Large intestine (tissue), 3 donors: Measurements from ENCODE around the gene TIRAP. TPM values are rescaled to one million over a fixed set of nuclear protein-coding genes. Genes with fewer than 3 reads are reported as not detected.
A peak's percentile ranks its signal among the peaks of the same experiment; 100 is the strongest.
"Not testable (repeated sequence)": the region's sequence is repeated elsewhere in the genome, so short reads cannot be mapped to it uniquely, and the experiment has no call there.

Source experiments
- DNase-seq, 2 donors: peaks; one replicate each; pipeline versions ENCODE4 v3.0.0 to v3.0.0-alpha.2; 2013
- H3K27ac ChIP-seq: one replicate; pipeline ENCODE4 v1.5.1; 2013; ENCODE audit warnings: low read length
- H3K27me3 ChIP-seq: 2 replicates; pipeline ENCODE4 v1.6.1; 2013; ENCODE audit warnings: low read length; ENCODE audit not compliant: control insufficient read depth, insufficient read depth
- H3K36me3 ChIP-seq: 2 replicates; pipeline ENCODE4 v1.6.1; 2013; ENCODE audit warnings: low read length; ENCODE audit not compliant: control insufficient read depth, insufficient read depth
- H3K4me1 ChIP-seq: one replicate; pipeline ENCODE4 v1.6.1; 2013; ENCODE audit warnings: low read length; ENCODE audit not compliant: control insufficient read depth, insufficient read depth
- H3K4me3 ChIP-seq: one replicate; pipeline ENCODE4 v1.5.1; 2013; ENCODE audit warnings: low read length
- H3K9me3 ChIP-seq: one replicate; pipeline ENCODE4 v1.6.1; 2013; ENCODE audit warnings: mild to moderate bottlenecking, low read depth, low read length, moderate library complexity; ENCODE audit not compliant: control insufficient read depth
- WGBS: methylation state at CpG from one replicate; pipeline ENCODE4 v1.1.5; 2013; ENCODE audit warnings: low lambda C conversion rate; ENCODE audit not compliant: insufficient coverage; 5-methylcytosine and 5-hydroxymethylcytosine counted together
- polyA plus RNA-seq: library from polyadenylated mRNA; unstranded; fragments of 120-200 nt; gene quantifications from one replicate; pipeline ENCODE4 v1.2.1, GENCODE V29; 2013

TIRAP gene
- polyA plus RNA-seq, 1 donor: 13.2 TPM

GRCh38 chr11:126307706-126308105, 24.8 kb downstream of the TIRAP start:
- peaks cover 13% of the 10 kb centered on the region for H3K36me3 ChIP-seq
- WGBS: 50% methylated on average over 1 of the region's 5 CpGs
- H3K9me3 ChIP-seq: no peaks in the 10 kb centered on the region
- H3K4me3 ChIP-seq: no peak overlapping the region
- DNase-seq: no peak
- H3K4me1 ChIP-seq: no peaks in the 10 kb centered on the region
- H3K27me3 ChIP-seq: no peaks in the 10 kb centered on the region
- no peak overlapping the region for H3K27ac ChIP-seq

DNA sequence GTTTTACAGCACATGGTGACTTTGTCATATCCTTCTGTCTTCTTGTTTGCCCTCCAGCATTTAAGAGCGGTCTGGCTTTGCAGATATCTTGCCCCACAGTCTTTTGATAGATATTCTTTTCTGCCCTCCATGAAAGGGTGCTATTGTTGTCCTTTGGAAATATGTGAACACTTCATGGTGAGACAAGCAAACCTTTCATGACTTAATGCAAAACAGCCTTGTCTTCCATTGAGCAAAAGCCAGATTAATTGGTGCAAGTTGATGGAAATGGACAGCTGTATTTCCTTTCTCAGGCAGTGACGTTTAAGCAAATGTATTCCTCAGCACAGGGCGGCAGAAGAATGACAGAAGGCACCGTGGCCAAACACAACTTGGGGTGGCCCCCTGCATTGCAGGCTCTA, 25.4 kb downstream of the TIRAP start:
- H3K36me3 ChIP-seq: peaks cover 13% of the 10 kb centered on the region
- no peak for DNase-seq
- H3K4me1 ChIP-seq: no peaks in the 10 kb centered on the region
- no peaks in the 10 kb centered on the region for H3K9me3 ChIP-seq
- WGBS: 100% methylated on average over 1 of the region's 4 CpGs
- H3K27ac ChIP-seq: no peak overlapping the region
- no peaks in the 10 kb centered on the region for H3K27me3 ChIP-seq
- no peak overlapping the region for H3K4me3 ChIP-seq

- not testable (repeated sequence) for DNase-seq, H3K27me3 ChIP-seq, H3K9me3 ChIP-seq, H3K4me3 ChIP-seq, H3K4me1 ChIP-seq, H3K27ac ChIP-seq
- WGBS: no CpG with 5 or more reads among the region's 4 CpGs
- peaks cover 13% of the 10 kb centered on the region for H3K36me3 ChIP-seq
Observed at GRCh38 chr11:126308771-126309170, 25.9 kb downstream of the TIRAP start.

- H3K36me3 ChIP-seq: peaks cover 15% of the 10 kb centered on the region
- peak; percentile 59 to 60 for DNase-seq
- H3K27me3 ChIP-seq: no peaks in the 10 kb centered on the region
- no peaks in the 10 kb centered on the region for H3K9me3 ChIP-seq
- no peak overlapping the region for H3K4me3 ChIP-seq
- WGBS: 90% methylated on average over 4 of the region's 12 CpGs
- no peaks in the 10 kb centered on the region for H3K4me1 ChIP-seq
- no peak overlapping the region for H3K27ac ChIP-seq
Observed at GRCh38 chr11:126310200-126310991, 27.5 kb downstream of the TIRAP start.

- WGBS: no CpG with 5 or more reads among the region's 6 CpGs
- Histone ChIP-seq H3K27ac (no peak overlapping the region), H3K9me3 (no peaks in the 10 kb centered on the region)
Observed at GRCh38 chr11:126310992-126311310, 28.1 kb downstream of the TIRAP start.

GRCh38 chr11:126311401-126312291, 28.8 kb downstream of the TIRAP start:
- 88% methylated on average over 1 of the region's 14 CpGs for WGBS
- Histone ChIP-seq H3K4me1 (no peaks in the 10 kb centered on the region), H3K9me3 (no peaks in the 10 kb centered on the region), H3K4me3 (no peak overlapping the region), H3K27me3 (no peaks in the 10 kb centered on the region), H3K27ac (no peak overlapping the region), H3K36me3 (peaks cover 15% of the 10 kb centered on the region)
- DNase-seq: no peak

More at GRCh38 chr11:126310992-126311310, 28.1 kb downstream of the TIRAP start:
- DNase-seq: no peak
- H3K27me3 ChIP-seq: no peaks in the 10 kb centered on the region
- H3K36me3 ChIP-seq: peaks cover 15% of the 10 kb centered on the region
- no peaks in the 10 kb centered on the region for H3K4me1 ChIP-seq
- H3K4me3 ChIP-seq: no peak overlapping the region

DNA sequence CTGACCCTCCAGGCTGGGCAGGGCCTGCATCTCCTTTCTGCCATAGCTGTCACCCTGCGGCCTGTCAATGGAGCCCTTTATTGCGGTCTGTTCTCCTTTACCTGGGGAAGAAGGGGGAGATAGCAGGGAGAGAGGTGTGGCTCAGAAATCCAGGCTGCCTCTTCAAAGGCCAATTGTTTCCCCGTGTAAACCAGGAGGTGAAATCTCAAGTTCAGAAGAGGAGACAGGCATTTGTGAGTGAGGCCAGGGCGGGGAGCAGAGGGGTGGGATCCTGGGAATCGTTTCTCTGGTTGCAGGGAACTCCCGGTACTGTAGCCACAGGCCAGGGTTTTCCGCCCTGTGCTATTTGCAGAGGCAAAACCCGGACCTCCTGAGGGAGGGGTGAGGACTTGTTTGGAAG, 30.1 kb downstream of the TIRAP start:
- no CpG with 5 or more reads among the region's 8 CpGs for WGBS
- no peaks in the 10 kb centered on the region for H3K9me3 ChIP-seq
- peaks cover 15% of the 10 kb centered on the region for H3K36me3 ChIP-seq
- no peaks in the 10 kb centered on the region for H3K27me3 ChIP-seq
- peak in 1 of 2 donors; percentile 45 for DNase-seq
- H3K27ac ChIP-seq: no peak overlapping the region
- H3K4me1 ChIP-seq: peaks cover 7% of the 10 kb centered on the region
- no peak overlapping the region for H3K4me3 ChIP-seq

DNA sequence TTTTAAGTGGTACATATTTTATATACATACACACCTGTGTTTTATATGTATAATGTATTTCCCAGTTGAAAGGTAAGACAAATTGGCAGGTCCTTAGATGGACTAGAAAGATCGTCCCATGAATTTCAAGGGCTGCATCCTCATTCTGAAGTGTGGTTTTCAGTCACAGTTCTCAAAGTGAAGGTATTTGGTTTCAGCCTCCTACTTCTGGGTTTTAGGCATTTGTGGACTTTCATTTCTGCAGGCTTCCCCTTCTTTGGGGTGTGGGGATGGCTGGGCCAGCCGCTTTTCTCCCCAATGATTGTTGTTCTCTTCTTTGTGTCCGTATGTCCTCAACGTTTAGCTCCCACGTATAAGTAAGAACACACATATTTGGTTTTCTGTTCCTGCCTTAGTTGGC, 30.9 kb downstream of the TIRAP start:
- peaks cover 15% of the 10 kb centered on the region for H3K36me3 ChIP-seq
- no peaks in the 10 kb centered on the region for H3K9me3 ChIP-seq
- no peak overlapping the region for H3K4me3 ChIP-seq
- WGBS: no CpG with 5 or more reads among the region's 5 CpGs
- DNase-seq: no peak
- H3K4me1 ChIP-seq: peaks cover 11% of the 10 kb centered on the region
- H3K27me3 ChIP-seq: no peaks in the 10 kb centered on the region
- no peak overlapping the region for H3K27ac ChIP-seq

- Histone ChIP-seq H3K27ac (peak overlapping the region; percentile 66), H3K4me1 (peaks cover 16% of the 10 kb centered on the region), H3K36me3 (peaks cover 6% of the 10 kb centered on the region), H3K9me3 (no peaks in the 10 kb centered on the region), H3K4me3 (no peak overlapping the region), H3K27me3 (no peaks in the 10 kb centered on the region)
- DNase-seq: no peak
- no CpG with 5 or more reads among the region's 1 CpG for WGBS
Observed at GRCh38 chr11:126317432-126317755, 34.5 kb downstream of the TIRAP start.

DNA sequence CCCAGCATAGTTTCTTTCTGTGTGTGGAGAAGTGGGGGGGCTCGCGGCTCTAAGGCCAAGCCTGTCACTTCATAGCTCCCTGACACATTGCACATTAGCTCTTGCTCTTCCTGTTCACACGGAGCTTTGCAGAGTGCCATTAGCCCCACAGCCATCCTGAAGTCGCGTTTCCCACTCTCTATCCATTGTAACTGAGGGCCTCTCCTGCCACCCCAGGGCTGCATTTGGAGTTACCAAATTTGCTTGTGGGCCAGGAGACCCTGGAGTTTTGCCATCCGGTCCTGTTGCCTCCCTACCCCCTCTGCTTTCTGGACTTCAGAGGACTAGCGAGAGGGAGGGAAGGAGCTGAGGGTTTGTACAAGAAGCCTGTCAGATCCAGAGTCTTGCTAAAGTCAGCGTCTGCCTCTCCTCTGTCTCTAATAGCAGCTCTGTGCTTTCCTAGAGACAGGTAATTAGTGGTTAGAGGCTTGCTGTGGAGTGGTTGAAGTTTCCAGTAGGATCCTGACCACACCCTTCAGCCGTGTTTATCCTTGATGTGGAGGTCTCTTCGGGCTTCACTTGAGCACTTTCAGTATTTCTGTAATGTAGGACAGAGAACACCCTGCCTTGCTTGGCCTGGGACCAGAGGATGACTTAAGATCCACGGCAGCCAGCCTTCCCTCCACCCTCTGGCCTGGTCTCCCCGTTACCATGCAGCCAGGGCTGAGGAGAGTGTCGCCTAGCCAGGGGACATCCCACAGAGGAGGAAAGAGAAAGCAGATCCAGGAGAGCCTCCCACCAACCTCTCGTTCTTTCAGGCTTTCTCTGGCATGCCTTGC, 35.1 kb downstream of the TIRAP start:
- peak overlapping the region; percentile 66 for H3K27ac ChIP-seq
- no CpG with 5 or more reads among the region's 14 CpGs for WGBS
- H3K27me3 ChIP-seq: no peaks in the 10 kb centered on the region
- H3K4me1 ChIP-seq: peaks cover 16% of the 10 kb centered on the region
- H3K9me3 ChIP-seq: no peaks in the 10 kb centered on the region
- peak; percentile 31 to 43 for DNase-seq
- H3K36me3 ChIP-seq: peaks cover 6% of the 10 kb centered on the region
- no peak overlapping the region for H3K4me3 ChIP-seq
